Retinal pigment epithelial cell (primary cell): ENCODE measurements around the gene PDGFB.

Experiments
- DNase-seq: peaks from one replicate; pipeline ENCODE4 v3.0.0-alpha.2; 2010; ENCODE audit warnings: low read depth
- H3K4me3 ChIP-seq: 2 replicates; pipeline ENCODE4 v1.5.1; 2011; ENCODE audit warnings: mild to moderate bottlenecking, low read length, control low read depth, moderate library complexity
- CTCF ChIP-seq: conservative IDR thresholded peaks from 2 replicates; pipeline ENCODE4 v1.5.1; 2011; ENCODE audit warnings: low read depth, low read length, control low read depth, inconsistent platforms

PDGFB gene

DNA sequence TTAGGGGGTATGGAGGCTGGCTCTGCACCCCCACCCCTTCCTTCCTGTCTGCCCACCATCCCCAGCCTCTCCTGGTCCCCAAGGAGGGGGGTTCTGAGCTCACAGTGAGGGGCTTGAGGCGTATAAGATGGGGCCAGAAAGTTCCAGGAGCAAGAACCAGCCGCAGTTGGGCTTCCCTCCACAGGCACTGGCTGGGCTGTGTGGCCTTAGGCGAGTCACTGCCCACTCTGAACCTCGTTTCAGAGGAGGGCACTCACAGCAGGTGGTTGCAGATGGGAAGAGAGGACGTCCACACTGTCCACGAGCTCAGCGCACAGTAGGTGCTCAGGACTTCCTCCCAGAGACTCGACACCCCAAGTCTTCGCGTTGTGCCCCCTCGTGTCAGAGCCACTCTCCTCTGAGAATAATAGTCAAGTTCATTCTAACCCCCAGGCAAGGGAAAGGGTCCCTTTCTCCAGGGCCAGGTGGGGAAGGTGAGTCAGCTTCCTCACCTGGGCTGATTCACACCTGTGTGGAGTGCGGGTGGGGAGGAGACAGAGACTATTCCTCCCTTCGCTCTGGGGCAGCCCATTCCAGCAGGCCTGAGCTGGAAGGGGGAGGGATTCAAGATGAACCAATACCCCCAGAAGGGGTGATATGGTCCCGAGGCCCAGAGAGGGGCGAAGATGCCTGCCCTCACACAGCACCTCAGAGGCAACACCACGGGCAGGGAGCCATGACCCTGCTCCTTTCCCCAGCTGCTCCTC, 45.4 kb upstream of the PDGFB start:
- no peak for DNase-seq
- TF ChIP-seq CTCF, result no peak
- H3K4me3 ChIP-seq, result no peak overlapping the region

GRCh38 chr22:39289533-39289932, 44.8 kb upstream of the PDGFB start:
- no peak for DNase-seq

GRCh38 chr22:39288135-39288898, 43.5 kb upstream of the PDGFB start:
- DNase-seq, result no peak
- no peak for TF ChIP-seq CTCF
- H3K4me3 ChIP-seq, result no peak overlapping the region

More at GRCh38 chr22:39289533-39289932, 44.8 kb upstream of the PDGFB start:
- no peak overlapping the region for H3K4me3 ChIP-seq
- no peak for TF ChIP-seq CTCF

DNA sequence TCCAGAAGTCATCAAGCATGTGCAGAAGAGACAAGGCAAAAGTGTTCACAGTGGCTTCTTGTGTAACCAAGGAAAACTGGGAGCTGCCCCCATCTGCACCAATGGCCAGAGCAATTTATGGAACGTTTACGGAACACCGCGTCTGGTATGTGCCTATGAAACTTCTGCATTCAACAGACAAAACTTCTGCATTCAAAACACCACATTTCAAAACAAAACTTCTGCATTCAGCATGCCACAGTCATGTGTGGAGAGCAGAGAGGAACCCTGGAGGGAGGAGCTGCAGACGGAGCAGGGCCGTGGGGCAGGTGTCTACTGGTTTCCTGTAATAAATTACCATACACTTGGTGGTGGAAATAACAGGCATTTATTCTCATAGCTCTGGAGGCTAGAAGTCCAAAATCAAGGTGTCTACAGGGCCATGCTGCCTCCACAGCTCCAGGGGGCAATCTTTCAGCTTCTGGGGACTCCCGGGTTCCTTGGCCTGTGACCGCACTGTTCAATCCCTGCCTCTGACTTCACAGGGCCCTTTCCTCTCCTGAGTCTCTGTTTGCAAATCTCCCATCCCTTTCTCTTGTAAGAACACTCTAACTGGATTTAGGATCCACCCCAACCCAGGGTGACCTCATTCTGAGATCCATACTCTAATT, 42.4 kb upstream of the PDGFB start:
- no peak for TF ChIP-seq CTCF
- no peak overlapping the region for H3K4me3 ChIP-seq
- DNase-seq, result no peak

DNA sequence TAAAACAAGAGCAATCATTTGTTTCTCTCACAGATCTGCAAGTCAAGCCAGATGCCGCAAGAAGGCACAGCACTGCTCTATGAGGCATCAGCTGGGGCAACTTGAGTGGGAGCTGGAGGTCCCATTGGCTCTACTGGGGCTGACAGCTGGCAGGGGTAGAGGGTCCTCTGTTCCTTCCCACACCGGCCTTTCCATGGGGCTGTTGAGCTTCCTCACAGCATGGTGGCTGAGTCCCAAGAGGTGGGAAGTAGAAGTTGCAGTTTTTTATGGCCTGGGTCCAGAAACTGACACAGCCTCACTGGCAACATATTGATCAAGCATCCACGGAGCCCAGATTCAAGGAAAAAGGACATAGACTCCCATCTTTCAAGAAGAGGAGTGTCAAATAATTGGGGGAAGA, 40.2 kb upstream of the PDGFB start:
- H3K4me3 ChIP-seq, result no peak overlapping the region
- no peak for TF ChIP-seq CTCF

DNA sequence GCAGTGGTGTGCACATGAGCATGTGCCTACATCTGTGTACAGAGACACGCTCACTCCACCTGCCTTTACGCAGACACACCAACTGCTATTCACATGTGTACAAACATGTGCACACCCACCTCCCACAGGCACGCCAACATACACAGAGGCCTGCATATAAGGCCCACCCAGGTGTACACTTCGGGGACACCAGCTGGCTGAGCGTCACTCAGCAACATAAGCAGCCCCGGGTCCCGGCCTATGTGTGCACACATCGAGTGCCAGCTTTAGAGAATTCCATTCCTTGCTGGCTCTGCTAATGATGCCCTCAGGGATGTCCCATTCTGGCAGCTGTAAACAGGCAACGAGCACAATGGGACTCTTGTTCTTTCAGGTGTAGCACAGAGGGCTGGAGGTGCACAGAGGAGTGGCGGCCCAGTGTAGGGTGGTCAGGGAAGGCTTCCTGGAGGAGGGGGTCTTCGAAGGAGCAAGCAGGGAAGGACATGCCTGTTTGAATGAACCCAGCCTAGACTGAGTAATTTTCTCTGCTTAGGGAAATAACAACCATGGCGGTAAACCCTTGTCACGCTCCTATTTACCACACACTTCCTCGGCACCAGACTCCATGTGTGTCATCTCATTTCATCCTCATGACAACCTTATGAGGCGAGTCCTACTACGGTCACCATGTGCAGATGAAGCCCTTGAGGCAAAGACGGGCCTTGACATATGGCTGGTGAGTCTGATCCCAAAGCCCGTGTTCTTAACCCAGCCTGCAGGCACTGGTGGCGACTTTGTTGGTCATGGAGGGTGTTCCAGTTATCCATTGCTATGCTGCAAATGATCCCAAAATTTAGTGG, 39.6 kb upstream of the PDGFB start:
- no peak for TF ChIP-seq CTCF
- no peak for DNase-seq
- H3K4me3 ChIP-seq, result no peak overlapping the region

More for the DNA sequence above, 40.2 kb upstream of the PDGFB start:
- DNase-seq, result no peak
